Osteoblast (primary cell): ENCODE results near the gene TGM4. TPM values are rescaled to one million over a fixed set of nuclear protein-coding genes. Genes with fewer than 3 reads are reported as not detected.

Source experiments
- DNase-seq: peaks from one replicate; pipeline ENCODE4 v3.0.0; 2011; ENCODE audit warnings: low spot score, mixed read lengths; ENCODE audit not compliant: insufficient read length; ENCODE audit errors: missing footprints
- H2AFZ ChIP-seq: 2 replicates; pipeline ENCODE4 v1.6.0; 2011; ENCODE audit warnings: mild to moderate bottlenecking, low read length
- H3K27ac ChIP-seq: 2 replicates; pipeline ENCODE4 v1.5.1; 2011; ENCODE audit warnings: mild to moderate bottlenecking, low read depth, low read length, moderate library complexity
- H3K27me3 ChIP-seq: 2 replicates; pipeline ENCODE4 v1.6.0; 2012; ENCODE audit warnings: mild to moderate bottlenecking, control low read depth, inconsistent platforms, low read length, moderate library complexity; ENCODE audit not compliant: insufficient read depth
- H3K36me3 ChIP-seq: 2 replicates; pipeline ENCODE4 v1.5.1; 2011; ENCODE audit warnings: mild to moderate bottlenecking, low read length, control low read depth, moderate library complexity; ENCODE audit not compliant: insufficient read depth
- H3K4me1 ChIP-seq: 2 replicates; pipeline ENCODE4 v1.5.1; 2011; ENCODE audit warnings: mild to moderate bottlenecking, low read length, control low read depth, moderate library complexity; ENCODE audit not compliant: insufficient read depth
- H3K4me2 ChIP-seq: 2 replicates; pipeline ENCODE4 v1.6.0; 2011; ENCODE audit warnings: mild to moderate bottlenecking, low read length; ENCODE audit not compliant: insufficient read depth
- H3K4me3 ChIP-seq: fragments of 200-600 bp; sonication (generic); 3 replicates; pipeline ENCODE4 v1.5.1; 2012; ENCODE audit warnings: mild to moderate bottlenecking, low read length, inconsistent platforms; ENCODE audit not compliant: insufficient read depth
- H3K79me2 ChIP-seq: 2 replicates; pipeline ENCODE4 v1.6.0; 2012; ENCODE audit warnings: mild to moderate bottlenecking, low read length, control low read depth, inconsistent platforms; ENCODE audit not compliant: insufficient read depth
- H3K9me3 ChIP-seq: 2 replicates; pipeline ENCODE4 v1.5.1; 2011; ENCODE audit warnings: low read depth, low read length, control low read depth
- H4K20me1 ChIP-seq: 2 replicates; pipeline ENCODE4 v1.6.0; 2012; ENCODE audit warnings: mild to moderate bottlenecking, low read length, control low read depth; ENCODE audit not compliant: insufficient read depth
- CTCF ChIP-seq: IDR thresholded peaks from 2 replicates; pipeline ENCODE4 v1.5.1; 2011; ENCODE audit warnings: mild to moderate bottlenecking, low read depth, low read length, moderate library complexity; ENCODE audit errors: extremely low read depth
- total RNA-seq: library from RNA; depleted of rRNA; stranded (reverse); fragments of >200 nt; gene quantifications from 2 replicates; pipeline ENCODE4 v1.2.3, GENCODE V29; 2012

Gene TGM4
- total RNA-seq, 1 donor, result not detected

GRCh38 chr3:44880284-44880683 lies 5.9 kb downstream of the TGM4 start:
- Histone ChIP-seq H3K79me2 (no peaks in the 10 kb centered on the region), H3K4me3 (no peak overlapping the region), H3K9me3 (no peaks in the 10 kb centered on the region), H3K4me1 (peaks cover 18% of the 10 kb centered on the region), H3K27me3 (no peaks in the 10 kb centered on the region), H2AFZ (no peak overlapping the region), H4K20me1 (no peaks in the 10 kb centered on the region), H3K27ac (no peak overlapping the region), H3K4me2 (no peak overlapping the region), H3K36me3 (no peaks in the 10 kb centered on the region)
- no peak for TF ChIP-seq CTCF
- DNase-seq, result no peak

- H4K20me1 ChIP-seq, result no peaks in the 10 kb centered on the region
- H3K36me3 ChIP-seq, result no peaks in the 10 kb centered on the region
- H3K79me2 ChIP-seq, result no peaks in the 10 kb centered on the region
These were observed 9.0 kb downstream of the TGM4 start for GRCh38 chr3:44883213-44883955.

GRCh38 chr3:44883999-44884431 lies 9.6 kb downstream of the TGM4 start:
- H3K9me3 ChIP-seq, result no peaks in the 10 kb centered on the region
- H3K27ac ChIP-seq, result peak overlapping the region; percentile 76
- no peaks in the 10 kb centered on the region for H4K20me1 ChIP-seq
- no peak overlapping the region for H2AFZ ChIP-seq
- H3K4me2 ChIP-seq, result peak overlapping the region; percentile 17
- no peaks in the 10 kb centered on the region for H3K27me3 ChIP-seq
- no peaks in the 10 kb centered on the region for H3K79me2 ChIP-seq
- DNase-seq, result peak; percentile 87
- H3K4me3 ChIP-seq, result no peak overlapping the region
- TF ChIP-seq CTCF, result no peak
- peaks cover 33% of the 10 kb centered on the region for H3K4me1 ChIP-seq
- no peaks in the 10 kb centered on the region for H3K36me3 ChIP-seq

More at GRCh38 chr3:44883213-44883955, 9.0 kb downstream of the TGM4 start:
- H2AFZ ChIP-seq, result no peak overlapping the region
- H3K27me3 ChIP-seq, result no peaks in the 10 kb centered on the region
- no peak for TF ChIP-seq CTCF
- peak overlapping the region; percentile 17 for H3K4me2 ChIP-seq
- H3K27ac ChIP-seq, result peak overlapping the region; percentile 76
- no peaks in the 10 kb centered on the region for H3K9me3 ChIP-seq
- DNase-seq, result no peak
- H3K4me3 ChIP-seq, result no peak overlapping the region
- H3K4me1 ChIP-seq, result peaks cover 33% of the 10 kb centered on the region

GRCh38 chr3:44885618-44886017 lies 11.2 kb downstream of the TGM4 start:
- peak; percentile 95 for DNase-seq
- H3K4me3 ChIP-seq, result no peak overlapping the region
- H3K4me2 ChIP-seq, result peak overlapping the region; percentile 26
- peak overlapping the region; percentile 2 for H3K27ac ChIP-seq
- H3K4me1 ChIP-seq, result peaks cover 33% of the 10 kb centered on the region
- H3K9me3 ChIP-seq, result no peaks in the 10 kb centered on the region
- no peak overlapping the region for H2AFZ ChIP-seq
- H3K27me3 ChIP-seq, result no peaks in the 10 kb centered on the region
- H3K79me2 ChIP-seq, result no peaks in the 10 kb centered on the region
- no peaks in the 10 kb centered on the region for H4K20me1 ChIP-seq
- no peaks in the 10 kb centered on the region for H3K36me3 ChIP-seq
- TF ChIP-seq CTCF, result no peak
